ENCODE results near the gene EIF3L.

DNA sequence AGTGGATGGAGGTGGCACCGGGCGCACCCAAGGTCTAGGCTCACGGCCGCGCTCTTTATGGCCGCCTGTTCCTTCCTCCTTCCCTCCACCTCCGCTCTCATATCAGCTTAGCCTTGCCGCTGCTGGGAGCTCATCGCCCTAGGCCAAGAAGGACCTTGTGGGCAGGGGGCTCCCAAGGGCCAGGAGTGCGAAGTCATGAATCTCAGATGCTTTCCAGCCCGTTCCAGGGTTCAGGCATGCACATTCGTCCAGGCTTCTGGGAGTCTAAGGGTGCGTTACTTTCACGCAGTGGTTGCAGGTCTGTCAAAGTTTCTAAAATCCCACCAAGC, 30.1 kb upstream of the EIF3L start:
- TF ChIP-seq SPI1 (IDR thresholded peaks at IDR 0.05; ENCODE audit: borderline replicate concordance, low read depth) (no peak), POLR2AphosphoS5 (IDR thresholded peaks at IDR 0.05; ENCODE audit: low read depth) (no peak), CTCF (IDR thresholded peaks at IDR 0.05; ENCODE audit: insufficient read depth, low read length) (no peak), GABPA (IDR thresholded peaks at IDR 0.05; ENCODE audit: low read depth) (no peak), REST (IDR thresholded peaks at IDR 0.05; ENCODE audit: insufficient replicate concordance, low read depth) (no peak)
